Heart left ventricle (tissue), 16 donors: ENCODE measurements around the gene TIFAB. TPM values are rescaled to one million over a fixed set of nuclear protein-coding genes. Genes with fewer than 3 reads are reported as not detected.

Experiments used
- ATAC-seq, 4 donors: fragments of 200-7000 bp; cut with Tn5 transposase; one replicate each; pipeline ENCODE4 v1.9.1; 2020 to 2022; ENCODE audit warnings: moderate library complexity in 4 of 4, mild to moderate bottlenecking in 3 of 4, moderate number of reproducible peaks in 1 of 4
- DNase-seq, 5 donors: peaks; one replicate each; pipeline ENCODE4 v3.0.0-alpha.2; 2020
- H3K27ac ChIP-seq, 12 donors: fragments of 200-600 bp; sonication (generic) in 4 of 12; one replicate each; pipeline versions ENCODE4 v1.5.0 to v1.8.0; 2016 to 2022; ENCODE audit warnings: mild to moderate bottlenecking in 2 of 12
- H3K27me3 ChIP-seq, 9 donors: fragments of 200-600 bp; sonication (generic) in 2 of 9; one replicate each; pipeline versions ENCODE4 v1.5.1 to v1.8.0; 2016 to 2022; ENCODE audit warnings: mild to moderate bottlenecking in 3 of 9
- H3K36me3 ChIP-seq, 9 donors: fragments of 200-600 bp; sonication (generic) in 2 of 9; one replicate each; pipeline versions ENCODE4 v1.5.0 to v1.8.0; 2018 to 2022; ENCODE audit warnings: mild to moderate bottlenecking in 2 of 9
- H3K4me1 ChIP-seq, 12 donors: fragments of 200-600 bp; sonication (generic) in 4 of 12; one replicate each; pipeline versions ENCODE4 v1.5.0 to v1.8.0; 2016 to 2022; ENCODE audit warnings: mild to moderate bottlenecking in 3 of 12
- H3K4me3 ChIP-seq, 12 donors: fragments of 200-600 bp; sonication (generic) in 4 of 12; one replicate each; pipeline versions ENCODE4 v1.5.0 to v1.8.0; 2017 to 2022; ENCODE audit warnings: mild to moderate bottlenecking in 9 of 12, moderate library complexity in 4 of 12
- H3K9me3 ChIP-seq, 12 donors: fragments of 200-600 bp; sonication (generic) in 4 of 12; one replicate each; pipeline versions ENCODE4 v1.5.0 to v1.8.0; 2016 to 2022; ENCODE audit warnings: mild to moderate bottlenecking in 1 of 12
- POLR2A ChIP-seq, 2 donors: fragments of 450-650 bp; IDR thresholded peaks; one replicate each; pipeline ENCODE4 v1.6.1; 2017; ENCODE audit warnings: antibody characterized with exemption in 2 of 2, mild to moderate bottlenecking in 2 of 2, moderate library complexity in 2 of 2
- WGBS, 4 donors: extraction: QIAGEN DNeasy Blood & Tissue Kit in 2 of 4; methylation state at CpG; one replicate each; pipeline versions ENCODE4 v1.1.5 to v1.1.7; 2013 to 2018; 5-methylcytosine and 5-hydroxymethylcytosine counted together
- intact Hi-C, 10 donors: fragments of 100-400 bp; cut with DNase I; formaldehyde crosslinking; loops; one replicate each; pipeline versions ENCODE4 v1.11.1 to v1.14.2; 2022
- polyA plus RNA-seq, 2 donors: library from polyadenylated mRNA; stranded (reverse); fragments of 200-250 nt; gene quantifications; one replicate each; pipeline ENCODE4 v1.2.3, GENCODE V29; 2013
- total RNA-seq, 9 donors: library from RNA; depleted of rRNA in 2 of 9; stranded (reverse); fragments of >200 nt in 2 of 9; fragmentation: NEBNext Ultra II Directional in 3 of 9; extraction: Animal tissue kit (Norgen Biotek cat#: 25700) in 3 of 9; gene quantifications; one replicate each; pipeline versions ENCODE4 v1.1.0 to v1.2.4, GENCODE V29; 2016 to 2023
- TF ChIP-seq, protein P1 (sequence below), 12 donors: fragments of 200-600 bp; sonication (generic) in 4 of 12; IDR thresholded peaks; one replicate each; pipeline versions ENCODE4 v1.5.0 to v1.8.0; 2018 to 2022; ENCODE audit warnings: antibody characterized with exemption in 12 of 12, mild to moderate bottlenecking in 5 of 12
- donor health status: ischemic (EF 13 %, LVEDD 7.1; RV severe dilation, severe dysfunction).
- donor health status: healthy with polysubstance abuse.
- donor health status: DM: no; HTN: yes; CAD: no.
- donor health status: DM: no; HTN: no; CAD: no.
- donor health status: ischemic (EF 25% LVEDD 6.9; RV normal size, moderate dysfunction).
- donor health status: ischemic (EF 25% LVEDD 5.7; RV mildly dilated, moderate dysfunction).
- donor health status: healthy.
- donor health status: DM: yes; HTN: yes; CAD: no.
- donor health status: ischemic (EF 35%, LVEDD 5.7; RV mildly dilated, moderate dysfunction).
- donor health status: nonischemic (EF 11% LVEDD 7.7; RV severe dilation, severe dysfunction).
- donor health status: DM: yes; HTN: yes; CAD: no.
- donor health status: PGD.
- donor health status: ischemic (EF 29% LVEDD 5.4; RV normal size, mild dysfunction).
- donor health status: nonischemic (EF 23%, LVEDD 6.1; RV moderate dilation, normal function).

Gene TIFAB
- total and polyA plus RNA-seq, 11 donors: 0.01 to 1.3 (median 0.38) TPM; not detected in 7

DNA sequence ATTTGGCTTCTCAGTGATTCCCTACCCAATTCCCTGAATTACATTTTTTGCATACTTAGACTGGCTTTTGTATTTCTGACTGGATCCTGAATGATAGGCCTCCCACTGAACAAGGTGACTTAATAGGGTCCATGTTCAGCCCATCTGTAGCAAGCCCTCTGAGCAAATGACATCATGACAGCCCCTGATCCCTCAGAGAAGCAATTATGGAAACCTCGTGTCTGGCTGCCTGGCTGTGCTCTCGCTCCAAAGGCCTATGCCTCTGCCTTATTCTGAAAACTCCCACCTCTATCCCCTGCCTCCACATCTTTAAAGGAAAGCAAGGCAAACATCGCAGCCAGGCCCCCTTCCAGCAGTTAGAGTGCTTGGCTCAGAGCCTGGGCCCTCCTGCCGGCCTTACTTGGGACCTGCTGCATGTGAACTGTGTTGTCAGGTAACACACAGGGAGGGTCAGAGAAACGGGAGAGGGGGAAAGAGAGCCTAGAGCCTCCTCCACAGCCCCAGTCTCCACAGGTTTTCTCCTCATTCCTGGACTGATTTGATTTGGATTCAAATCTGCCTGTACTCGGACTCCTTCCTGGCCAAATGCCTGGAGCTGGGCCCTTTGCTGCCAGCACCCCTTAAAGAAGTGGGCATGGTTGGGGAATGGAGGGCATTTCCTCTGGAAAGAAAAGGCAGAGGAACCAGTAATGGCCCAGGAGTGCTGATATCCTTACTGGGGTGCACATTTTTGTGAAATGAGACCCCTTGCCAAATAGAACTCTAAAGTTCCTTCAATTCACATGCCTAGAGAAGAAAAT lies 8.8 kb downstream of the TIFAB start:
- ATAC-seq: peak in 1 of 4 donors; percentile 41
- DNase-seq: peak in 2 of 5 donors; percentile 14 to 25
- WGBS, 4 donors: 32 to 53% (median 49%) methylated on average over 6 of the region's 6 CpGs
- Histone ChIP-seq H3K27me3 (no peaks in the 10 kb centered on the region), H3K36me3 (no peaks in the 10 kb centered on the region), H3K9me3 (no peaks in the 10 kb centered on the region), H3K4me1 (peaks cover 0 to 46% (median 4%) of the 10 kb centered on the region in 12 donors), H3K4me3 (no peak overlapping the region), H3K27ac (no peak overlapping the region)
- TF ChIP-seq, protein P1, sequence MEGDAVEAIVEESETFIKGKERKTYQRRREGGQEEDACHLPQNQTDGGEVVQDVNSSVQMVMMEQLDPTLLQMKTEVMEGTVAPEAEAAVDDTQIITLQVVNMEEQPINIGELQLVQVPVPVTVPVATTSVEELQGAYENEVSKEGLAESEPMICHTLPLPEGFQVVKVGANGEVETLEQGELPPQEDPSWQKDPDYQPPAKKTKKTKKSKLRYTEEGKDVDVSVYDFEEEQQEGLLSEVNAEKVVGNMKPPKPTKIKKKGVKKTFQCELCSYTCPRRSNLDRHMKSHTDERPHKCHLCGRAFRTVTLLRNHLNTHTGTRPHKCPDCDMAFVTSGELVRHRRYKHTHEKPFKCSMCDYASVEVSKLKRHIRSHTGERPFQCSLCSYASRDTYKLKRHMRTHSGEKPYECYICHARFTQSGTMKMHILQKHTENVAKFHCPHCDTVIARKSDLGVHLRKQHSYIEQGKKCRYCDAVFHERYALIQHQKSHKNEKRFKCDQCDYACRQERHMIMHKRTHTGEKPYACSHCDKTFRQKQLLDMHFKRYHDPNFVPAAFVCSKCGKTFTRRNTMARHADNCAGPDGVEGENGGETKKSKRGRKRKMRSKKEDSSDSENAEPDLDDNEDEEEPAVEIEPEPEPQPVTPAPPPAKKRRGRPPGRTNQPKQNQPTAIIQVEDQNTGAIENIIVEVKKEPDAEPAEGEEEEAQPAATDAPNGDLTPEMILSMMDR (IDR thresholded peaks at IDR 0.05): no peak
- TF ChIP-seq POLR2A (IDR thresholded peaks at IDR 0.05): no peak
- intact Hi-C loops: no loop called here

GRCh38 chr5:135442431-135443160 lies 9.6 kb downstream of the TIFAB start:
- Histone ChIP-seq H3K27ac (no peak overlapping the region), H3K4me3 (no peak overlapping the region), H3K36me3 (no peaks in the 10 kb centered on the region), H3K27me3 (no peaks in the 10 kb centered on the region), H3K9me3 (no peaks in the 10 kb centered on the region), H3K4me1 (peaks cover 0 to 54% (median 10%) of the 10 kb centered on the region in 12 donors)
- TF ChIP-seq POLR2A (IDR thresholded peaks at IDR 0.05): no peak
- TF ChIP-seq, protein P1 (IDR thresholded peaks at IDR 0.05): no peak
- no peak for ATAC-seq
- intact Hi-C loops: no loop called here
- DNase-seq: peak in 2 of 5 donors; percentile 1 to 12
- 67 to 87% (median 79%) methylated on average over 8 of the region's 8 CpGs for WGBS, 4 donors

- Histone ChIP-seq H3K27ac (peak overlapping the region in 1 of 12 donors; percentile 21), H3K4me1 (peaks cover 0 to 58% (median 10%) of the 10 kb centered on the region in 12 donors), H3K9me3 (no peaks in the 10 kb centered on the region), H3K4me3 (no peak overlapping the region), H3K27me3 (no peaks in the 10 kb centered on the region), H3K36me3 (no peaks in the 10 kb centered on the region)
- WGBS, 4 donors: 84 to 92% (median 87%) methylated on average over 4 of the region's 4 CpGs
- TF ChIP-seq, protein P1 (IDR thresholded peaks at IDR 0.05): no peak
- TF ChIP-seq POLR2A (IDR thresholded peaks at IDR 0.05): no peak
- DNase-seq: peak in 1 of 5 donors; percentile 7
- intact Hi-C loops: loop anchor here in 1 of 10 donors (2.0 kb wide), 1 partner anchor 51 kb away; no protein-coding TSS in a partner anchor
- no peak for ATAC-seq
Measured at GRCh38 chr5:135441919-135442318, 10.2 kb downstream of the TIFAB start.

- WGBS, 4 donors: 35 to 51% (median 44%) methylated on average over 11 of the region's 11 CpGs
- TF ChIP-seq POLR2A (IDR thresholded peaks at IDR 0.05): no peak
- TF ChIP-seq, protein P1 (IDR thresholded peaks at IDR 0.05): no peak
- peak overlapping the region in 1 of 12 donors; percentile 21 for H3K27ac ChIP-seq
- peak in 1 of 5 donors; percentile 19 for DNase-seq
- ATAC-seq: no peak
- no peaks in the 10 kb centered on the region for H3K36me3 ChIP-seq
- H3K4me3 ChIP-seq: no peak overlapping the region
- intact Hi-C loops: loop anchor here in 1 of 10 donors (2.0 kb wide), 1 partner anchor 51 kb away; no protein-coding TSS in a partner anchor
- no peaks in the 10 kb centered on the region for H3K9me3 ChIP-seq
- peaks cover 0 to 64% (median 10%) of the 10 kb centered on the region in 12 donors for H3K4me1 ChIP-seq
- no peaks in the 10 kb centered on the region for H3K27me3 ChIP-seq
Measured at GRCh38 chr5:135441350-135441831, 10.8 kb downstream of the TIFAB start.
